H9 (cell line): ENCODE measurements around the gene CLEC3B. TPM values are rescaled to one million over a fixed set of nuclear protein-coding genes. Genes with fewer than 3 reads are reported as not detected.
"Not testable (repeated sequence)": the region's sequence is repeated elsewhere in the genome, so short reads cannot be mapped to it uniquely, and the experiment has no call there.

Experiments used
- DNase-seq: peaks from one replicate; pipeline ENCODE4 v3.0.0-alpha.2; 2017
- H2AFZ ChIP-seq: one replicate; pipeline ENCODE4 v1.6.1; 2013; ENCODE audit warnings: mild to moderate bottlenecking, low read length, control low read depth, moderate library complexity
- H2AK5ac ChIP-seq: 2 replicates; pipeline ENCODE4 v1.6.1; 2013; ENCODE audit warnings: low read length, control low read depth, mixed read lengths; ENCODE audit not compliant: insufficient read length
- H2BK120ac ChIP-seq: one replicate; pipeline ENCODE4 v1.6.1; 2013; ENCODE audit warnings: low read depth, mild to moderate bottlenecking, low read length, control low read depth, inconsistent platforms; ENCODE audit not compliant: poor library complexity, severe bottlenecking
- H2BK12ac ChIP-seq: 2 replicates; pipeline ENCODE4 v1.6.1; 2013; ENCODE audit warnings: low read length, control low read depth, mixed read lengths, low read depth; ENCODE audit not compliant: insufficient read length
- H2BK15ac ChIP-seq: 2 replicates; pipeline ENCODE4 v1.6.1; 2013; ENCODE audit warnings: low read depth, low read length, control low read depth
- H2BK20ac ChIP-seq: one replicate; pipeline ENCODE4 v1.6.1; 2013; ENCODE audit warnings: low read depth, mild to moderate bottlenecking, low read length, control low read depth, inconsistent platforms; ENCODE audit not compliant: poor library complexity, severe bottlenecking
- H2BK5ac ChIP-seq: 2 replicates; pipeline ENCODE4 v1.6.1; 2013; ENCODE audit warnings: low read length, control low read depth, mixed read lengths; ENCODE audit not compliant: insufficient read length
- H3K14ac ChIP-seq: 2 replicates; pipeline ENCODE4 v1.6.1; 2013; ENCODE audit warnings: low read length, control low read depth; ENCODE audit not compliant: insufficient read depth
- H3K18ac ChIP-seq: 2 replicates; pipeline ENCODE4 v1.6.1; 2013; ENCODE audit warnings: low read depth, mild to moderate bottlenecking, mixed read lengths, low read length, control low read depth; ENCODE audit not compliant: insufficient read length
- H3K23ac ChIP-seq: 2 replicates; pipeline ENCODE4 v1.6.1; 2013; ENCODE audit warnings: low read length, control low read depth, mixed read lengths, low read depth; ENCODE audit not compliant: insufficient read length
- H3K23me2 ChIP-seq: 2 replicates; pipeline ENCODE4 v1.6.1; 2013; ENCODE audit warnings: low read depth, mild to moderate bottlenecking, mixed read lengths, low read length, control low read depth; ENCODE audit not compliant: insufficient read length, poor library complexity, severe bottlenecking
- H3K27ac ChIP-seq: 2 replicates; pipeline ENCODE4 v1.5.1; 2013; ENCODE audit warnings: low read length, control low read depth, mixed read lengths, low read depth; ENCODE audit not compliant: insufficient read length
- H3K27me3 ChIP-seq: 2 replicates; pipeline ENCODE4 v1.6.1; 2013; ENCODE audit warnings: low read length, control low read depth, inconsistent platforms; ENCODE audit not compliant: insufficient read depth
- H3K4ac ChIP-seq: 2 replicates; pipeline ENCODE4 v1.6.1; 2013; ENCODE audit warnings: low read depth, mild to moderate bottlenecking, control low read depth, inconsistent platforms, low read length, moderate library complexity
- H3K4me1 ChIP-seq: 2 replicates; pipeline ENCODE4 v1.6.1; 2013; ENCODE audit warnings: low read length, control low read depth, inconsistent platforms; ENCODE audit not compliant: insufficient read depth
- H3K4me2 ChIP-seq: 2 replicates; pipeline ENCODE4 v1.6.1; 2013; ENCODE audit warnings: low read length, control low read depth, mixed read lengths; ENCODE audit not compliant: insufficient read length, insufficient read depth
- H3K56ac ChIP-seq: 2 replicates; pipeline ENCODE4 v1.6.1; 2013; ENCODE audit warnings: low read depth, mild to moderate bottlenecking, mixed read lengths, low read length, control low read depth; ENCODE audit not compliant: insufficient read length
- H3K79me1 ChIP-seq: 2 replicates; pipeline ENCODE4 v1.6.1; 2013; ENCODE audit warnings: low read depth, mild to moderate bottlenecking, moderate library complexity, low read length, control low read depth, inconsistent platforms; ENCODE audit not compliant: insufficient read depth, poor library complexity, severe bottlenecking
- H3K79me2 ChIP-seq: 2 replicates; pipeline ENCODE4 v1.6.1; 2013; ENCODE audit warnings: low read length, control low read depth, inconsistent platforms; ENCODE audit not compliant: insufficient read depth
- H3K9ac ChIP-seq: 2 replicates; pipeline ENCODE4 v1.6.1; 2013; ENCODE audit warnings: low read length, control low read depth, mixed read lengths; ENCODE audit not compliant: insufficient read length; ENCODE audit errors: extremely low read depth
- H3K9me3 ChIP-seq: one replicate; pipeline ENCODE4 v1.6.1; 2013; ENCODE audit warnings: low read depth, low read length, inconsistent platforms; ENCODE audit not compliant: control insufficient read depth
- H3T11ph ChIP-seq: one replicate; pipeline ENCODE4 v1.6.1; 2013; ENCODE audit warnings: mild to moderate bottlenecking, low read length, control low read depth, inconsistent platforms
- H4K20me1 ChIP-seq: one replicate; pipeline ENCODE4 v1.6.1; 2013; ENCODE audit not compliant: control insufficient read depth, insufficient read length, insufficient read depth
- H4K5ac ChIP-seq: 2 replicates; pipeline ENCODE4 v1.6.1; 2013; ENCODE audit warnings: low read depth, mild to moderate bottlenecking, mixed read lengths, low read length, control low read depth; ENCODE audit not compliant: insufficient read length
- H4K8ac ChIP-seq: replicated peaks from 2 replicates; pipeline ENCODE4 v1.6.1; 2013; ENCODE audit warnings: low read length, control low read depth, mixed read lengths, low read depth; ENCODE audit not compliant: insufficient read length
- H4K91ac ChIP-seq: 2 replicates; pipeline ENCODE4 v1.6.1; 2013; ENCODE audit warnings: low read depth, mild to moderate bottlenecking, moderate library complexity, mixed read lengths, low read length, control low read depth; ENCODE audit not compliant: insufficient read length
- H3K27ac Mint-ChIP-seq, 3 experiments: 2 replicates in 2 of 3; 3 replicates in 1 of 3; pipeline ENCODE4 v1.8.0; 2020 to 2021; ENCODE audit warnings: mixed read lengths in 3 of 3, mild to moderate bottlenecking in 1 of 3, moderate library complexity in 1 of 3
- H3K27me3 Mint-ChIP-seq: 2 replicates; pipeline ENCODE4 v1.8.0; 2021; ENCODE audit warnings: low read depth, mild to moderate bottlenecking, moderate library complexity, mixed read lengths
- H3K36me3 Mint-ChIP-seq, 3 experiments: 2 replicates in 2 of 3; 3 replicates in 1 of 3; pipeline ENCODE4 v1.8.0; 2020 to 2021; ENCODE audit warnings: low read depth in 3 of 3, mixed read lengths in 3 of 3; ENCODE audit not compliant: insufficient read depth in 1 of 3
- H3K4me1 Mint-ChIP-seq, 2 experiments: 2 replicates each; pipeline ENCODE4 v1.8.0; 2020; ENCODE audit warnings: mixed read lengths in 2 of 2
- H3K4me3 Mint-ChIP-seq, 2 experiments: 2 replicates in 1 of 2; 3 replicates in 1 of 2; pipeline ENCODE4 v1.8.0; 2020 to 2021; ENCODE audit warnings: mild to moderate bottlenecking in 2 of 2, mixed read lengths in 2 of 2, moderate library complexity in 1 of 2
- H3K9me3 Mint-ChIP-seq, 2 experiments: 2 replicates in 1 of 2; 3 replicates in 1 of 2; pipeline ENCODE4 v1.8.0; 2020; ENCODE audit warnings: mild to moderate bottlenecking in 2 of 2, mixed read lengths in 2 of 2, moderate library complexity in 1 of 2
- CTCF ChIP-seq: fragments of 200-600 bp; sonication (generic); conservative IDR thresholded peaks from 3 replicates; pipeline ENCODE4 v1.8.0; 2021; ENCODE audit warnings: antibody characterized with exemption, mild to moderate bottlenecking
- WGBS: extraction: QIAGEN DNeasy Blood & Tissue Kit; methylation state at CpG from one replicate; pipeline ENCODE4 v1.1.7; 2013; ENCODE audit warnings: missing lambda C conversion rate, low lambda C conversion rate, mixed read lengths; ENCODE audit not compliant: insufficient read length; ENCODE audit errors: extremely low coverage; 5-methylcytosine and 5-hydroxymethylcytosine counted together
- total RNA-seq: library from RNA; stranded (reverse); gene quantifications from 2 replicates; pipeline ENCODE4 v1.2.1, GENCODE V29; 2021

The CLEC3B gene
- total RNA-seq, 1 experiment from 2014 or later, result not detected

- Histone ChIP-seq H3K27ac (no peak overlapping the region), H4K20me1 (no peaks in the 10 kb centered on the region)
- peaks cover 15 to 21% of the 10 kb centered on the region in 2 experiments for H3K4me1 Mint-ChIP-seq
Observed at GRCh38 chr3:44984335-44984734, 41.8 kb upstream of the CLEC3B start.

DNA sequence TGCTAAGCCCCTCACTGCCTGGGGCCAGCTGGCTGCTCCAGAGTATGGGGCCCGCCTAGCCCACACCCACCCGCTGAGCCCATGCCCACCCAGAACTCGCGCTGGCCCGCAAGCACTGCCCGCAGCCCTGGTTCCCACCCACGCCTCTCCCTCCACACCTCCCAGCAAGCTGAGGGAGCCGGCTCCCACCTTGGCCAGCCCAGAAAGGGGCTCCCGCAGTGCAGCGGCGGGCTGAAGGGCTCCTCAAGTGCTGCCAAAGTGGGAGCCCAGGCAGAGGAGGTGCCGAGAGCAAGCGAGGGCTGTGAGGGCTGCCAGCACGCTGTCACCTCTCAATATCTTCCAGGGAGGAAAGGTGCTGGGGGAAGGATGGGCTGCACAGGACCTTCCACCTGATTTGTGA is 39.8 kb upstream of the CLEC3B start:
- H2AK5ac ChIP-seq, H3K9me3 ChIP-seq, H3K27ac Mint-ChIP-seq, H2BK15ac ChIP-seq, H2BK120ac ChIP-seq, H4K5ac ChIP-seq, H3K4ac ChIP-seq, H2BK12ac ChIP-seq, H3K4me3 Mint-ChIP-seq, H3K4me1 ChIP-seq, H3K56ac ChIP-seq, H4K91ac ChIP-seq, H3K27me3 ChIP-seq, H4K20me1 ChIP-seq, H3K9ac ChIP-seq, H3T11ph ChIP-seq, H3K27me3 Mint-ChIP-seq, H4K8ac ChIP-seq, H3K27ac ChIP-seq, H2AFZ ChIP-seq, H3K14ac ChIP-seq, H2BK20ac ChIP-seq, H3K4me2 ChIP-seq, H3K23me2 ChIP-seq, H3K23ac ChIP-seq, DNase-seq, H2BK5ac ChIP-seq, H3K18ac ChIP-seq: not testable (repeated sequence)
- peaks cover 13 to 17% of the 10 kb centered on the region in 2 experiments for H3K4me1 Mint-ChIP-seq
- H3K36me3 Mint-ChIP-seq, result peaks cover 35 to 51% (median 42%) of the 10 kb centered on the region in 3 experiments
- no CpG with 5 or more reads among the region's 14 CpGs for WGBS
- peaks cover 13 to 16% of the 10 kb centered on the region in 2 experiments; a peak in 4 of 5 replicates for H3K9me3 Mint-ChIP-seq
- Histone ChIP-seq H3K79me2 (peaks cover 20% of the 10 kb centered on the region; the same call in 1 of the 2 replicates), H3K79me1 (peaks cover 11% of the 10 kb centered on the region)

More at GRCh38 chr3:44984335-44984734, 41.8 kb upstream of the CLEC3B start:
- no peak for TF ChIP-seq CTCF
- H3K9me3 Mint-ChIP-seq, result peaks cover 13 to 16% of the 10 kb centered on the region in 2 experiments; a peak in 4 of 5 replicates
- H2BK20ac ChIP-seq, result no peak overlapping the region
- H3K9me3 ChIP-seq, result no peaks in the 10 kb centered on the region
- peaks cover 31% of the 10 kb centered on the region; the same call in 1 of the 2 replicates for H3K79me2 ChIP-seq
- H2BK12ac ChIP-seq, result no peak overlapping the region
- no peak overlapping the region for H3K4me3 Mint-ChIP-seq
- H3K18ac ChIP-seq, result no peak overlapping the region
- DNase-seq, result no peak
- no peaks in the 10 kb centered on the region for H3K27me3 ChIP-seq
- WGBS, result no CpG with 5 or more reads among the region's 2 CpGs
- H3T11ph ChIP-seq, result no peak overlapping the region
- H3K79me1 ChIP-seq, result peaks cover 18% of the 10 kb centered on the region
- H4K91ac ChIP-seq, result no peak overlapping the region
- peaks cover 22 to 38% (median 26%) of the 10 kb centered on the region in 3 experiments for H3K36me3 Mint-ChIP-seq
- H2BK120ac ChIP-seq, result no peak overlapping the region
- no peak overlapping the region for H2BK15ac ChIP-seq
- no peak overlapping the region for H3K14ac ChIP-seq
- no peak overlapping the region for H4K8ac ChIP-seq
- no peak overlapping the region for H3K4ac ChIP-seq
- H2AFZ ChIP-seq, result no peak overlapping the region
- no peak overlapping the region for H3K27ac Mint-ChIP-seq
- no peak overlapping the region for H3K4me2 ChIP-seq
- H3K9ac ChIP-seq, result no peak overlapping the region
- peaks cover 4% of the 10 kb centered on the region; the same call in 1 of the 2 replicates for H3K4me1 ChIP-seq
- H2AK5ac ChIP-seq, result no peak overlapping the region
- no peak overlapping the region for H3K56ac ChIP-seq
- no peaks in the 10 kb centered on the region for H3K23me2 ChIP-seq
- H4K5ac ChIP-seq, result no peak overlapping the region
- no peak overlapping the region for H3K23ac ChIP-seq
- no peaks in the 10 kb centered on the region for H3K27me3 Mint-ChIP-seq
- no peak overlapping the region for H2BK5ac ChIP-seq
